K562 (cell line): Measurements from ENCODE around the gene ACOX1. TPM values are rescaled to one million over a fixed set of nuclear protein-coding genes. Genes with fewer than 3 reads are reported as not detected.

Experiments
- AFF1 ChIP-seq, 2 experiments: fragments of 450-650 bp; IDR thresholded peaks; 2 replicates each; pipeline ENCODE4 v1.6.1; 2018; ENCODE audit warnings: mild to moderate bottlenecking in 2 of 2, low read depth in 1 of 2; ENCODE audit not compliant: partially characterized antibody in 2 of 2
- ASH1L ChIP-seq: fragments of 450-650 bp; IDR thresholded peaks from 2 replicates; pipeline ENCODE4 v1.6.1; 2018; ENCODE audit warnings: borderline replicate concordance, mild to moderate bottlenecking, low read depth; ENCODE audit not compliant: partially characterized antibody
- ETS1 ChIP-seq: conservative IDR thresholded peaks from 2 replicates; pipeline ENCODE4 v1.6.1; 2011; ENCODE audit warnings: low read depth, mild to moderate bottlenecking, low read length; ENCODE audit not compliant: control insufficient read depth
- GMEB1 ChIP-seq: fragments of 250-450 bp; sonication (Bioruptor Pico); IDR thresholded peaks from 2 replicates; pipeline ENCODE4 v1.4.0; 2020; ENCODE audit warnings: mild to moderate bottlenecking
- NR0B1 ChIP-seq: fragments of 450-650 bp; IDR thresholded peaks from one replicate; pipeline ENCODE4 v1.6.1; 2018; ENCODE audit warnings: mild to moderate bottlenecking, moderate library complexity; ENCODE audit not compliant: partially characterized antibody
- POLR2AphosphoS5 ChIP-seq: IDR thresholded peaks from 2 replicates; pipeline ENCODE4 v1.6.1; 2011; ENCODE audit warnings: mild to moderate bottlenecking, low read depth, low read length, moderate library complexity; ENCODE audit not compliant: control insufficient read depth, insufficient read depth
- ZNF318 ChIP-seq, 2 experiments: fragments of 450-650 bp; IDR thresholded peaks; 2 replicates each; pipeline ENCODE4 v1.6.1; 2016; ENCODE audit warnings: mild to moderate bottlenecking in 2 of 2, borderline replicate concordance in 1 of 2, low read depth in 1 of 2, moderate library complexity in 1 of 2
- polyA plus RNA-seq, 8 experiments: library from polyadenylated mRNA; depleted of rRNA in 4 of 8; stranded (reverse) in 5 of 8; unstranded in 3 of 8; fragments of >200 nt; fragmentation: Nextera tagmentation in 2 of 8; fragmentation: Illumina TruSeq in 1 of 8; extraction: Ambion mirVana in 2 of 8; extraction: Trizol in 1 of 8; gene quantifications; 2 replicates each; pipeline versions ENCODE4 v1.2.1 to v1.2.3, GENCODE V29; 2011 to 2014; ENCODE audit warnings: inconsistent platforms in 1 of 8, missing spikeins in 1 of 8
- total RNA-seq, 7 experiments: library from RNA; depleted of rRNA in 6 of 7; stranded (reverse); fragments of >200 nt in 6 of 7; fragmentation: Illumina TruSeq in 2 of 7; extraction: Trizol in 2 of 7; gene quantifications; 2 replicates each; pipeline versions ENCODE4 v1.2.1 to v1.2.3, GENCODE V29; 2011 to 2021; ENCODE audit warnings: low replicate concordance in 1 of 7

Gene ACOX1
- total and polyA plus RNA-seq, 9 of the 15 experiments (the other 6 are each of a cell fraction or from before 2014, with no cell fraction given): 7.8 to 24.1 (median 14.5) TPM

GRCh38 chr17:75904749-75905521 lies 74.0 kb downstream of the ACOX1 start, which contains the start of gene MRPL38 (continued):
- TF ChIP-seq ZNF318 (IDR thresholded peaks at IDR 0.05; ENCODE audit: borderline replicate concordance in 1 of 2, low read depth in 1 of 2) (no peak), ETS1 (peak; percentile 85; the same call in 1 of the 2 replicates), AFF1 (IDR thresholded peaks at IDR 0.05; ENCODE audit: low read depth in 1 of 2, partially characterized antibody in 2 of 2) (peak in 1 of 2 experiments; percentile 28), ASH1L (no peak), GMEB1 (CRISPR knock-in tag) (peak; percentile 56; the same call in 1 of the 2 replicates), POLR2AphosphoS5 (peak; percentile 39; the same call in 1 of the 2 replicates), NR0B1 (no peak)
